Measurements from ENCODE around the gene COL15A1.
A peak's percentile ranks its signal among the peaks of the same experiment; 100 is the strongest.

Gene COL15A1

GRCh38 chr9:99056886-99057664, 113.4 kb downstream of the COL15A1 start:
- DNase-seq (ENCODE audit: low read depth): no peak

GRCh38 chr9:99057665-99058625, 114.2 kb downstream of the COL15A1 start:
- peak; percentile 46 for DNase-seq (ENCODE audit: low read depth)

GRCh38 chr9:99058964-99059921, 115.5 kb downstream of the COL15A1 start:
- no peak for DNase-seq (ENCODE audit: low read depth)

GRCh38 chr9:99060621-99061020, 116.9 kb downstream of the COL15A1 start:
- DNase-seq (ENCODE audit: low read depth): no peak

- no peak for DNase-seq (ENCODE audit: low read depth)
These were observed 118.8 kb downstream of the COL15A1 start for GRCh38 chr9:99062549-99062948.

GRCh38 chr9:99063522-99063921, 119.8 kb downstream of the COL15A1 start:
- no peak for DNase-seq (ENCODE audit: low read depth)

GRCh38 chr9:99066571-99066970, 122.9 kb downstream of the COL15A1 start:
- DNase-seq (ENCODE audit: low read depth): no peak

- DNase-seq (ENCODE audit: low read depth): no peak
These were observed 125.4 kb downstream of the COL15A1 start for GRCh38 chr9:99069075-99069474.

GRCh38 chr9:99069546-99069945, 125.8 kb downstream of the COL15A1 start:
- no peak for DNase-seq (ENCODE audit: low read depth)

GRCh38 chr9:99070681-99071080, 127.0 kb downstream of the COL15A1 start:
- DNase-seq (ENCODE audit: low read depth): no peak

- no peak for DNase-seq (ENCODE audit: low read depth)
These were observed 127.8 kb downstream of the COL15A1 start for GRCh38 chr9:99071313-99072039.

GRCh38 chr9:99072040-99072394, 128.3 kb downstream of the COL15A1 start:
- DNase-seq (ENCODE audit: low read depth): no peak

GRCh38 chr9:99073347-99073746, 129.6 kb downstream of the COL15A1 start:
- no peak for DNase-seq (ENCODE audit: low read depth)

GRCh38 chr9:99073985-99074901, 130.5 kb downstream of the COL15A1 start:
- DNase-seq (ENCODE audit: low read depth): no peak

GRCh38 chr9:99074902-99075245, 131.2 kb downstream of the COL15A1 start:
- DNase-seq (ENCODE audit: low read depth): no peak

- DNase-seq (ENCODE audit: low read depth): no peak
These were observed 131.7 kb downstream of the COL15A1 start for GRCh38 chr9:99075246-99075912.

GRCh38 chr9:99076030-99076429, 132.3 kb downstream of the COL15A1 start:
- DNase-seq (ENCODE audit: low read depth): no peak

GRCh38 chr9:99076483-99077171, 132.9 kb downstream of the COL15A1 start:
- DNase-seq (ENCODE audit: low read depth): no peak

GRCh38 chr9:99078717-99079116, 135.0 kb downstream of the COL15A1 start:
- DNase-seq (ENCODE audit: low read depth): no peak

Data from activated T-cell treated with anti-CD3 and anti-CD28 coated beads for 48 hours (primary cell).